ENCODE measurements around the gene OR5B21.

Gene OR5B21

GRCh38 chr11:58509748-58510147, 1.8 kb upstream of the OR5B21 start:
- Mint-ChIP-seq H3K27me3 (ENCODE audit: low read depth, poor library complexity) (peaks cover 21% of the 10 kb centered on the region), H3K4me3 (no peak overlapping the region), H3K27ac (no peak overlapping the region), H3K36me3 (ENCODE audit: low read depth) (no peaks in the 10 kb centered on the region), H3K9me3 (no peaks in the 10 kb centered on the region), H3K4me1 (no peaks in the 10 kb centered on the region)
- no peak for TF ChIP-seq CTCF (IDR thresholded peaks at IDR 0.05)
- no peak for DNase-seq

GRCh38 chr11:58508814-58509213, 909 bp upstream of the OR5B21 start:
- H3K4me3 Mint-ChIP-seq = no peak overlapping the region
- no peaks in the 10 kb centered on the region for H3K9me3 Mint-ChIP-seq
- DNase-seq = no peak
- H3K27ac Mint-ChIP-seq = no peak overlapping the region
- no peak for TF ChIP-seq CTCF (IDR thresholded peaks at IDR 0.05)
- H3K4me1 Mint-ChIP-seq = no peaks in the 10 kb centered on the region
- H3K36me3 Mint-ChIP-seq (ENCODE audit: low read depth) = no peaks in the 10 kb centered on the region
- peaks cover 17% of the 10 kb centered on the region for H3K27me3 Mint-ChIP-seq (ENCODE audit: low read depth, poor library complexity)

GRCh38 chr11:58507355-58507754, 550 bp downstream of the OR5B21 start:
- Mint-ChIP-seq H3K27me3 (ENCODE audit: low read depth, poor library complexity) (peaks cover 24% of the 10 kb centered on the region), H3K4me1 (no peaks in the 10 kb centered on the region), H3K36me3 (ENCODE audit: low read depth) (no peaks in the 10 kb centered on the region), H3K4me3 (no peak overlapping the region), H3K9me3 (no peaks in the 10 kb centered on the region), H3K27ac (no peak overlapping the region)
- TF ChIP-seq CTCF (IDR thresholded peaks at IDR 0.05) = no peak
- DNase-seq = no peak

- DNase-seq = no peak
- H3K27ac Mint-ChIP-seq = no peak overlapping the region
- H3K9me3 Mint-ChIP-seq = no peaks in the 10 kb centered on the region
- H3K4me3 Mint-ChIP-seq = no peak overlapping the region
- peaks cover 24% of the 10 kb centered on the region for H3K27me3 Mint-ChIP-seq (ENCODE audit: low read depth, poor library complexity)
- H3K36me3 Mint-ChIP-seq (ENCODE audit: low read depth) = no peaks in the 10 kb centered on the region
- TF ChIP-seq CTCF (IDR thresholded peaks at IDR 0.05) = no peak
- H3K4me1 Mint-ChIP-seq = no peaks in the 10 kb centered on the region
Observed at GRCh38 chr11:58506935-58507334, 970 bp downstream of the OR5B21 start.

- TF ChIP-seq CTCF (IDR thresholded peaks at IDR 0.05) = no peak
- Mint-ChIP-seq H3K27ac (no peak overlapping the region), H3K36me3 (ENCODE audit: low read depth) (no peaks in the 10 kb centered on the region), H3K27me3 (ENCODE audit: low read depth, poor library complexity) (peaks cover 19% of the 10 kb centered on the region), H3K4me3 (no peak overlapping the region), H3K4me1 (no peaks in the 10 kb centered on the region), H3K9me3 (no peaks in the 10 kb centered on the region)
- no peak for DNase-seq
Observed at GRCh38 chr11:58505849-58506248, 2.1 kb downstream of the OR5B21 start.

GRCh38 chr11:58504232-58504631, 3.7 kb downstream of the OR5B21 start:
- Mint-ChIP-seq H3K27ac (no peak overlapping the region), H3K9me3 (no peaks in the 10 kb centered on the region), H3K4me1 (no peaks in the 10 kb centered on the region), H3K36me3 (ENCODE audit: low read depth) (no peaks in the 10 kb centered on the region), H3K27me3 (ENCODE audit: low read depth, poor library complexity) (peaks cover 19% of the 10 kb centered on the region), H3K4me3 (no peak overlapping the region)
- TF ChIP-seq CTCF (IDR thresholded peaks at IDR 0.05) = no peak
- DNase-seq = no peak

All from nephron progenitor cell (in vitro differentiated cells).